Endothelial cell (in vitro differentiated cells): ENCODE measurements around the gene QSOX1. TPM values are rescaled to one million over a fixed set of nuclear protein-coding genes. Genes with fewer than 3 reads are reported as not detected.
A peak's percentile ranks its signal among the peaks of the same experiment; 100 is the strongest.

Experiments
- DNase-seq: peaks from one replicate; pipeline ENCODE4 v3.0.0; 2021; ENCODE audit warnings: low spot score
- H3K27ac Mint-ChIP-seq: one replicate; pipeline ENCODE4 v1.8.0; 2021; ENCODE audit warnings: mixed read lengths, inconsistent platforms; ENCODE audit not compliant: unreplicated experiment
- H3K27me3 Mint-ChIP-seq: one replicate; pipeline ENCODE4 v1.8.0; 2021; ENCODE audit warnings: mild to moderate bottlenecking, moderate library complexity, mixed read lengths, inconsistent platforms; ENCODE audit not compliant: unreplicated experiment
- H3K36me3 Mint-ChIP-seq: one replicate; pipeline ENCODE4 v1.8.0; 2021; ENCODE audit warnings: mild to moderate bottlenecking, low read depth, mixed read lengths, inconsistent platforms; ENCODE audit not compliant: unreplicated experiment
- H3K4me1 Mint-ChIP-seq: one replicate; pipeline ENCODE4 v1.8.0; 2021; ENCODE audit warnings: mild to moderate bottlenecking, mixed read lengths, inconsistent platforms; ENCODE audit not compliant: unreplicated experiment
- H3K4me3 Mint-ChIP-seq: one replicate; pipeline ENCODE4 v1.8.0; 2021; ENCODE audit warnings: mild to moderate bottlenecking, mixed read lengths, inconsistent platforms; ENCODE audit not compliant: unreplicated experiment
- H3K9me3 Mint-ChIP-seq: one replicate; pipeline ENCODE4 v1.8.0; 2021; ENCODE audit warnings: mixed read lengths, inconsistent platforms; ENCODE audit not compliant: unreplicated experiment
- total RNA-seq: library from RNA; stranded (reverse); fragmentation: NEBNext Ultra II Directional; extraction: Animal tissue kit (Norgen Biotek cat#: 25700); gene quantifications from one replicate; pipeline ENCODE4 v1.2.1, GENCODE V29; 2021; ENCODE audit not compliant: unreplicated experiment
- TF ChIP-seq, protein P1 (sequence below): fragments of 200-600 bp; sonication (generic); IDR thresholded peaks from one replicate; pipeline ENCODE4 v1.5.0; 2021; ENCODE audit warnings: antibody characterized with exemption; ENCODE audit not compliant: unreplicated experiment

Gene QSOX1
- total RNA-seq, 1 donor from 2014 or later = 199 TPM

- DNase-seq = no peak
- Mint-ChIP-seq H3K36me3 (peaks cover 11% of the 10 kb centered on the region), H3K9me3 (no peaks in the 10 kb centered on the region), H3K4me1 (peaks cover 60% of the 10 kb centered on the region), H3K27ac (peak overlapping the region; percentile 48), H3K27me3 (peaks cover 8% of the 10 kb centered on the region), H3K4me3 (no peak overlapping the region)
- TF ChIP-seq, protein P1, sequence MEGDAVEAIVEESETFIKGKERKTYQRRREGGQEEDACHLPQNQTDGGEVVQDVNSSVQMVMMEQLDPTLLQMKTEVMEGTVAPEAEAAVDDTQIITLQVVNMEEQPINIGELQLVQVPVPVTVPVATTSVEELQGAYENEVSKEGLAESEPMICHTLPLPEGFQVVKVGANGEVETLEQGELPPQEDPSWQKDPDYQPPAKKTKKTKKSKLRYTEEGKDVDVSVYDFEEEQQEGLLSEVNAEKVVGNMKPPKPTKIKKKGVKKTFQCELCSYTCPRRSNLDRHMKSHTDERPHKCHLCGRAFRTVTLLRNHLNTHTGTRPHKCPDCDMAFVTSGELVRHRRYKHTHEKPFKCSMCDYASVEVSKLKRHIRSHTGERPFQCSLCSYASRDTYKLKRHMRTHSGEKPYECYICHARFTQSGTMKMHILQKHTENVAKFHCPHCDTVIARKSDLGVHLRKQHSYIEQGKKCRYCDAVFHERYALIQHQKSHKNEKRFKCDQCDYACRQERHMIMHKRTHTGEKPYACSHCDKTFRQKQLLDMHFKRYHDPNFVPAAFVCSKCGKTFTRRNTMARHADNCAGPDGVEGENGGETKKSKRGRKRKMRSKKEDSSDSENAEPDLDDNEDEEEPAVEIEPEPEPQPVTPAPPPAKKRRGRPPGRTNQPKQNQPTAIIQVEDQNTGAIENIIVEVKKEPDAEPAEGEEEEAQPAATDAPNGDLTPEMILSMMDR = no peak
These were observed 92.9 kb downstream of the QSOX1 start for GRCh38 chr1:180247580-180247979.

GRCh38 chr1:180248176-180248575, 93.5 kb downstream of the QSOX1 start:
- DNase-seq = no peak
- no peak overlapping the region for H3K4me3 Mint-ChIP-seq
- peaks cover 14% of the 10 kb centered on the region for H3K27me3 Mint-ChIP-seq

DNA sequence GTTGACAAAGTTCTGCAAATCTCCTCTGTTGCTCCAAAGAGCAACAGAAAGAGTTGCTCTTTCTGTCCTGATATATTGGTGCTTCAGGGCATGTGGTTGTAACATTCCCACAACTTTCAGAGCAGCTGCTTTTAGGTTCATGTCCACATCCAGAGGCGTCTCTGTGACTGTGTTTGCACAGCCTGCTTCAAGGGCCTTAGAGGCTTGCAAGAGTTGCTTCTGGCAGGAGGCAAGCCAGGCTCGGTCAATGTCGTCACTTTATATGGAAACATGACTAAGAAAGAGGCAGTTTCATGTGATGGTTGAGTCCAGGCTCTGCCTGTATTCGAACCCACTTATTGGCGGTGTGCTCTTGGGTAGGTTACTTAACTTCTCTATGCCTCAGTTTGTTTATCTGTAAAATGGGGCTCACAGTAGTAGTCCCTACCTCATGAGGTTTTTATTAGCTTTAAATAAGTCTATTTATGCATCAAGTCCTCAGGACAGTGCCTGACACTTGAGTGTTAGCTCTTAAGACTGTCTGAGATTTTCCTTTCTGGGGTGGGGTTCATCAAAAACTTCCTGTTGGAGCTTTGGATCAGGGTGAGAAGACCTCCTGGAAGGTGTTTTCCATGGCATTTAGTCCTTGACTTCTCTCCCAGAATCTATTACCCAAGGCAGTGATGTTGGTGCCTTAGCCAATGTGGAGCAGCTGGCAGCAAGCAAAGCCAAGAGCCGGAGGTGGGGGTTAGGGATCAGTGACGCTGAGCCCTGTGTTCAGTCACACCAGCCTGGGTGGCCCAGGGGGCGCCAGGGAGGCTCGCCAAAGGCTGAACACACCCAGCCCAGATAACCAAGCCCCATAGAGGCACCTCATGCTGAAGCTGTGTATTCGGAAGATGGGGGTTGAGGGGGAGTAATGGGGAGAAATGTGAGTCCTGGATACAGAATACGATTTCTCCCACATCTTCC, 94.3 kb downstream of the QSOX1 start:
- Mint-ChIP-seq H3K36me3 (peaks cover 11% of the 10 kb centered on the region), H3K27me3 (peaks cover 14% of the 10 kb centered on the region), H3K9me3 (no peaks in the 10 kb centered on the region), H3K27ac (peak overlapping the region; percentile 97), H3K4me1 (peaks cover 63% of the 10 kb centered on the region), H3K4me3 (peak overlapping the region; percentile 86)
- TF ChIP-seq, protein P1 = no peak
- DNase-seq = no peak

More at GRCh38 chr1:180248176-180248575, 93.5 kb downstream of the QSOX1 start:
- Mint-ChIP-seq H3K4me1 (peaks cover 63% of the 10 kb centered on the region), H3K27ac (no peak overlapping the region), H3K36me3 (peaks cover 11% of the 10 kb centered on the region), H3K9me3 (no peaks in the 10 kb centered on the region)
- TF ChIP-seq, protein P1 = no peak

GRCh38 chr1:180249725-180250498, 95.2 kb downstream of the QSOX1 start:
- Mint-ChIP-seq H3K9me3 (no peaks in the 10 kb centered on the region), H3K27me3 (peaks cover 15% of the 10 kb centered on the region), H3K36me3 (peaks cover 11% of the 10 kb centered on the region), H3K27ac (peak overlapping the region; percentile 97), H3K4me1 (peaks cover 62% of the 10 kb centered on the region), H3K4me3 (peak overlapping the region; percentile 86)
- DNase-seq = no peak
- TF ChIP-seq, protein P1 = no peak
